Sciatic nerve (tissue), 2 donors: ENCODE measurements around the gene GAB1. TPM values are rescaled to one million over a fixed set of nuclear protein-coding genes. Genes with fewer than 3 reads are reported as not detected.
"Not testable (repeated sequence)": the region's sequence is repeated elsewhere in the genome, so short reads cannot be mapped to it uniquely, and the experiment has no call there.

Experiments used
- ATAC-seq: fragments of 200-7000 bp; cut with Tn5 transposase; one replicate; pipeline ENCODE4 v1.9.1; 2020; ENCODE audit warnings: mild to moderate bottlenecking, moderate library complexity
- DNase-seq: peaks from one replicate; pipeline ENCODE4 v3.0.0-alpha.2; 2020; ENCODE audit warnings: low spot score
- intact Hi-C: fragments of 100-400 bp; cut with DNase I; formaldehyde crosslinking; loops from one replicate; pipeline ENCODE4 v1.14.2; 2022
- total RNA-seq: library from RNA; stranded (reverse); fragmentation: NEBNext Ultra II Directional; extraction: Animal tissue kit (Norgen Biotek cat#: 25700); gene quantifications from one replicate; pipeline ENCODE4 v1.2.1, GENCODE V29; 2021
- donor health status: DM: no; HTN: no; CAD: no.
- donor health status: DM: no; HTN: no; CAD: no.

GAB1 gene
- total RNA-seq, 1 donor from 2014 or later, result 279 TPM

DNA sequence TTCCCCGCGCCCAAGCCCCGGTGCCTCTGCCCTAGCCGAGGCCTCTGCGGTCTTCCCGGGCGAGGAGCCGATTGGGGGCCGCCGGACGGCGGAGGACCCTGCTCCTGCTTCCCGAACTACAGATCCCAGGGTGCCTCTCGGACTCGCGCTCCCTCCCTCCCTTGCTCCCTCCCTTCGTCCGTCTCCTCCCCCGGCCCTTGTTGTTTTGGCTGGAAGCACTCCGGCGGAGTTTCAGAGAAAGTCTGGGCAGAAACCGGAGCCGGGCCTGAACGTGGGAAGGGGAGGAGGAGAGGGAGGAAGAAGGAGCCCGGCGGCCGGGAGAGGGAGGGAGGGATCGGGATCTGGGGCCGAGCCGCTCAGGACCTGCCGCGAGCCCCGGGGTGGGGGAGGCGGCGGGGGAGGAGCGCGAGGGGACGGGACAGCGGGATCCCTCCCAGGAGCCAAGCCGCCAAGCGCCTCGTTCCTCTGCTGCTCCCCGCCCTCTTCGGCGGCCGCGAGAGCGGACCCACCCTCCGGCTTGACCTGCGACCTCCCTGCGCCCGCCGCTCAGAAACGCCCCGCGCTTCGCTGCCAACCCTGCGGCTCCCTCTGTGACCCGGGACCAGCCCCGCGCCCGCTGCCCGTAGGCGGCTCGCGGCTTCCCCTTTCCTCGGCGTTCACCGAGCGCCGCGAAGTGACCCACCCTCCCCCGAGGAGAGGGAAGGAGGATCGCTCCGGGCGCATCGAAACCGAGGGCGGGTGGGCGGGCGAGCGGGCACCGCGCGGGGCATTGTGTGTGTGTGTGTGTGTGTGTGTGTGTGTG lies 496 bp upstream of the GAB1 start:
- peak; percentile 92 for ATAC-seq
- intact Hi-C loops, result loop anchor here (5.0 to 10.0 kb wide), 2 partner anchors 141 to 146 kb away; no protein-coding TSS in a partner anchor

DNA sequence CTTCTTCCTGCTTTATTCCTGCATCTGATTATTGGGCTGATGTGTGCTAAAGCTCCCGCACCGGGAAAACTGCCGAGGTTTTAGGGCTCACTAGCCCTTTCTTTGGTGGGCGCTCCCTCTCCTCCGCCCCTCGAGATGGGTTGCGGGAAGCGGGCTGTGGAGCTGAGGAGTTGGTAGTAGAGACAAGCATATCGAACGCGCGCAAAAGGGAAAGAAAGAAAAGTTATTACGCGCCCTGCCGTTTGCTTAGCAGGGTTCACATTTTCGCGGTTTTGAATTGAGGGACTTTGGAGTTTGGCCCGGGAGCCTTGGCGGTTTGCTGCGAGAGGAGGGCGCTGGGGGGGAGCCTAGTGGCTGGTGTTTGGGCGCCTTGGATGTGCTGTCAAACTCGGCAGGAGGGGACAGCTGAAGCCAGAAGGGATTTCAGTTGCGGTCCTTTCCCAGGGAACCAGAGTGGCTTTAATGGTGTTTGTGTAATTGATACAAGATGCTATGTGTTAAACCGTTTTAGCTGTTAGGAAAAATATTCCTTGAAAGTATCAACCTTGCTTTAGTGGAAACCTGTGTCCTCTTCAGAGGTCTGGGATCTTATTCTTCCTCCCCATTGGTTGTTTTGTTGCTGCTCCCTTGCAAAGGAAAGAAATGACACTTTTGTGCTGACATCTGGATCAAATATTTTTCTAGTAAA lies 1.1 kb downstream of the GAB1 start:
- DNase-seq (peak; percentile 77), ATAC-seq (peak; percentile 31)
- intact Hi-C loops, result loop anchor here (5.0 to 10.0 kb wide), 2 partner anchors 143 to 145 kb away; no protein-coding TSS in a partner anchor

More for the DNA sequence above, 496 bp upstream of the GAB1 start:
- DNase-seq, result peak; percentile 95

DNA sequence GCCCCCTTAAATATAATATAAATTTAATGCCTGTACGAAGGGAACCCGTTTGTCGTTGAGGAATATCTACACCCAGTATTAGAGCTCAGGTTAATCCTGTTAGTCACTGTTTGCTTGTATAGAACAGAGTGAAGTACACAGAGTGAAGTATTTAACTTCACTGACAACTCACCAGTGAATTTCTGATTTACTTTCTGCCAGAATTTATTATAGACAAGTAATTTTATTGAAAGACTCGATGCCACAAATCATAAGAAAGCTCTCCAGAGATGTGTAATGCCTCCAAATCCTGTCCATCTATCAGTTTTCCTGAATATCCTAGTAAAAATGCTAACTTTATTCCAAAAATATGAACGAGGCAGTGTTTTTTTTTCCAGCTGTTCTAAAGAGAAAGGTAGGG lies 1.6 kb downstream of the GAB1 start:
- intact Hi-C loops, result loop anchor here (5.0 to 10.0 kb wide), 2 partner anchors 144 kb away; no protein-coding TSS in a partner anchor
- ATAC-seq (no peak), DNase-seq (no peak)

DNA sequence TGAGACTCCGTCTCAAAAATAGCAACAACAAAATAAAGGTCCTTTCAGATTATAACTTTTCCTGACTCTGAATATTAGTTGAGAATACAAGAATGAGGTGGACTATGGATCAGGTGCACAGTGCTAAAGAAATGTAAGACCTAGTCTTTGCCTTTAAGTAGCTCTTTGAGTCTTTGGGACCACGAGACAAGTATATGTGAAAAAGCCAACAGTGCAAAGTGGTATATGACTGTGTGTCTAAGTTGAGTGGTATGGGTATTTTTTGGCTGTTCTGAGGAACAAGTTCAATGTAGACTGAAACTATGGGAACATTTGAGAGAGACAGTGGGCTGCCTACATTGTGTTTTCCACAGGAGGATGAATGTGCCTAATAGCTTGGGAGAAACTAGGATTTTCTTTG lies 2.8 kb downstream of the GAB1 start:
- ATAC-seq (no peak), DNase-seq (no peak)
- intact Hi-C loops, result loop anchor here (5.0 to 10.0 kb wide), 2 partner anchors 143 to 145 kb away; no protein-coding TSS in a partner anchor

DNA sequence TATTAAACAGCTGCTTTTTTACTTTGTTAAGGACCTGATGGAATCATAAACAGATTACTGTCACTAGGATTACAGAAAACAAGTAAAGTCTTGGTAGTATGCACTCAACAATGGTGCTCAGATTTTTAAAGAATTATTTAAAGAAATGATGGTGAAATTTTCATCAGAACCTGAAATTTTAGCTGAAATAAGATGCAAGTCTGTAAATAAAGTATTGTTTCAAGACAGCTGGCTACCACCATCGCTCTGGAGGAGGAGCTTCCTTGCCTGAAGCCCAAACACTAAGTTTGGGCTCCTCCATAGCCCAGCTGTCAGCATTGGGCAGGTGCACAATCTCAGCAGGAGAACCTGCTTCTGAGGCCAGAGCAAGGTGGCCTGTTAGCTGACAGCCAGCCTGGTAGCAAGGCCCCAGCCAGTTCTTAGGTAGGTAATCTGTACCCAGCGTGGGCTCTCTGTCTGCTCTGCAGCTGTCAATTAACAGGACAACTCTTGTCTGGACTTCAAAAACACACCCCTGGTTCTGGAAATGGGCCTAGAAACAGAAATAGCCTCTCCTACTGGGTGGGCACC lies 4.6 kb downstream of the GAB1 start:
- no peak for ATAC-seq
- DNase-seq, result no peak
- intact Hi-C loops, result no loop called here

DNA sequence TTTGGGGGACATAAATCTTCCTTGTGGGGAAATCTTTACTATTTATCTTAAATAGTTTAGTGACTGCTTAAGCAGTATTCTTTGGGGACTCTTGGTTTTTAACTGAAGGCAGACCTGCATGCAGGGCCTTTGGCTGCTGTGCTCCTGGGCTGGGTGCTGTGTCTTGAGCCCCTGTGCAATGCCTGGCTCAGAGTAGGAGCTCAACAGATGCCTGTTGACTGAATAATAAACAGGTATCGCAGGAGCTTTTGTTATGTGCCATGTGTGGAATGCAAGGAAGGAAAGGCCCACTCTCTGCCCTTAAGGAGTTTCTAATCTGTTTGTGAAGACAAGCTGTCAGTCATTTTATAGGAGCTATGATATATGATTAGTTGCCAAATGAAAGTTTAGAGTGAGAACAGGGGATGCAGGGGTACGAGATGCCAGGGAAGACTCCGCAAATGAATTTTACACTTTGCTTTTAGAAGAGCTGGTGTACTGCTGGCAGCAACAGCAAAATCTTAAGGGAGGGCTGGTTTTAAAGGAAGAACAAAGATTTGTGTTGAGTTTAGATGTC lies 6.7 kb downstream of the GAB1 start:
- ATAC-seq (no peak), DNase-seq (no peak)
- intact Hi-C loops, result no loop called here

DNA sequence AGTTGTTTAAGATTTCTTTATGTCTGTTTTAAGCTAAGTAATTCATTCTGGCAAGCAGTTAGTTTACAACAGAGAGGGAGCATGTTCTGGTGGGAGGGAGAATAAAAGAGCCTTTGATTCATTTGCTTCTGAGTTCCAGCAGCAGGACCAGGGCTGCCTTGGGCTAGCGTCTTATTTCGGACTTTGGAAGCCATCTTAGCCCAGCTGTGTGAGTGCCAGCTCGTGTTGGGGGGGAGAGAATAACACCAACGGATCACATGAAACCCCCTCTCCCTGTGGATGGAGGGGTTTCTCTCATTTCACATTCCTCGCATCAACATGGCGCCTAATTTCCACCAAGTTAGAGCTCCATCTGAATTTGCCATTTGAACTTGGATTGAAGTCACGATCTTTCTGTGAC lies 7.4 kb downstream of the GAB1 start:
- ATAC-seq (peak; percentile 72), DNase-seq (peak; percentile 69)
- intact Hi-C loops, result no loop called here

DNA sequence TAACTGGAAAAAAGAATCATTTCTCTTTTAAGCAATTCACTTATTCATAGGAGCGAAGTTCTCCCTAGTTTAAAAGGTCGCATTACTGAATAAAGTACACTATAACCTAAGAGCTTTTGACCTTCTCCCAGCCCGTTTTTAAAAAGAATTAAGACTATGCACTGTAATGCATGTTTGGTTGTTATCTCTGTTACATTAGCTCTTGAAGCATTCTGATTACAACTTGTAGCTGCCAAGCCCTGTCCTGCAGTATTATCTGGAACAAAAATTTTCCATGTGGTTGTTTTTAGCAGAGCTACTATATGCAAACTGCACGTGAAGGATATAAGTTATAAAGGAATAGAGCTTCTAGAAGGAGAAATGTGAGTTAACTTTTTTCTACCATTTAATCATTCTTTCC lies 8.1 kb downstream of the GAB1 start:
- DNase-seq, result no peak
- no peak for ATAC-seq
- intact Hi-C loops, result no loop called here

DNA sequence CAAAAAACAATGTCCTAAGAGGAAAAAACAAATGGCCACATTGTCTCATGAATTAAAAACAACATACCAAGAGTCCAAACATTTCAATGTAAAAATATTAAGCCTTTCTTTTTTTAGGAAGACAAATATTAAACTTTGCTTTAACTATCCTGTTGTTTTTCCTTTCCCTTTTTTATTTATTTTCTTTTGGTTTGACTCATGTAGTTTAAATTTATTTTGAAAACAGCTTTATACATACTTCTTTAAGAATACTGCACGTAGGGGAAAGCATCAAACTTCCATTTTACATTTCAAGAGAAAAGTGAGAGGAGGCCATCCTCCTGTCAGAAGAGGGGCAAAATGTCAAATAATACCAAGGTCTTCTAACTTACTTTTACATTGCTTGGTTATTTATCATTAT lies 8.7 kb downstream of the GAB1 start:
- ATAC-seq (no peak), DNase-seq (no peak)
- intact Hi-C loops, result no loop called here

DNA sequence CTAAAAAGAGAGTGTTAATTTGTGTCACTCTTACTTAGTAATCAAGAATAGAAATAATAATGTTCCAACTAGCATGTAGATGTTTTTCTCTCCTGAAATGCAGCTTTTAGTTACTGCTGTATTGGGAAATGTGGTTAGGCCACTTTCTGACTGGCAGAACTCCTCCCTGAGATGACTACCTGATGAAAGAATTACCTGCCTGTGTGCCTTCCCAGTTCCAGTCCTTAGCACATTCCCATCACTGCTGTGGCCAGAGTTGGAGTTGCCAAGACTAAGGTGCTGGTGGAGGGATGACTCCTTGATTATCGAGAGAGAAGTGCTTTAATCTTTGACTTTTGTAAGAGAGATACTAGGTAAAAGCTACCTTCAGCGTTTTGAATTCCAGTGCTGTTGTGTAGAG lies 9.5 kb downstream of the GAB1 start:
- intact Hi-C loops, result no loop called here

DNA sequence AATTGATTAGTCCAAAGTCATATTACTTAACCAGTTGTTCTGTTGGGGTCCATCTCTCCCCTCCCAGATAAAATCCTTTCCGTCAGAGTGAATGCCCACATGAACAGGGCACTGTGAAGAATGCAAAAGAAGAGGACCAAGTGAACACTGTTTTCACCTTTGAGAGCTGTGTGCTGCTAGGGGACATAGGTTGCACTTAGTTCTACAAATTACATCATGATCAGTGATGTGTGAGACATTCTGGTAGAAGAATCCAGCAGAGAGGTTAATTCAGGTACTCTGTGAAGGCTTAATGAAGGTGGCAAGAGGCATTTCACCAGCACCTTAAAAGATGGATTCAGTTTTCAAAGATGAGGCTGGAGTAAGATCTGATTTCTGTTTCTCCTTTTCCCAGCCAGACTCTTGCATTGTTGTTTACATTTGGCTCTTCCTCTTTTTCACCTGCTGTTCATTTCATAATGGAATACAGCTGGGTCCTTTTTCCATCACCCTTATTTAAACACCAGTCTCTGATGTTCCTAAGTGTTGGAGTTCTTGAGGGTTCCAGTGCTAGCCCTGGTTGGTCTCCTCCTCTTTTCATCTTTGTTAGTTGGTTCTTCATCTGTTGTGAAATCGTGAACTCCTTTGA lies 10.9 kb downstream of the GAB1 start:
- no peak for DNase-seq
- intact Hi-C loops, result no loop called here
- no peak for ATAC-seq

More for the DNA sequence above, 9.5 kb downstream of the GAB1 start:
- no peak for DNase-seq
- ATAC-seq, result no peak

DNA sequence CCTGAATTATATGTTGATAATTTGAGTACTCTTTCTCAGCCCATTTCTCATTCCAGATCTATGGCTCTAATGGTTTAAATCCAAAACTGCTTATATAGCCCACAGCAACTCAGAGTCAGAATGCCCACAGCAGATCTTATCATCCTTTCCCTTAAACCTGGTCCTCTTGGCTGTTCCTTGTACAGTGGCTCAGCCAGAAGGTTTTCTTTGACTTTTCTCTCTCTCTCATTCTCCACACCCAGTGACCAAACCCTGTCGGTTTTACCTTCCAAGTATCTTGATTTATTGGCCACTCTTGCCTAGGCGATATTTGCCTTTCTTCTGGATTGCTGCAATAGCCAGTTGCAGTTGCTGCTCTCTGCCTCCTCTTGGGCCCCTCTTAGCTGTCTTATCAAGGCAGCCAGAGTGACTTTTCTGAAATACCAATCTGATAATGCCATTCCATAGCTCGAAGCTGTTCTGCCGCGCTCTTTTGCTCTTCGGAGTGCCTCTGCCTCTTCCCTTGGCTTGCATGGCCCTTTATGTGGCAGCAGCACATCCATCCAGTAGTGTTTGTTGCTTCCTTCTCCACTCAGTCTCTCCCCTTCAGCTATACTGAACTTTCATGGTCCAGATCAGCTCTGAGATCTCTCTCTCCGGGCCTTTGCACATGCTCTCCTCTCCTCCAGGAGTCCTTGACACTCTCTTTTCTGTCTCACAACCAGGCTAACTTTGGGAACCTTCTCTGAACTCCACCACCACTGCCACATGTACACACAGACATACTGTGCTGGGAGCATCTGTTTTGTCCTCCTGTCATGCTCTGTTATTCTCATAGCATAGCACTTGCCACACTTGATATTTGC lies 11.8 kb downstream of the GAB1 start:
- no peak for DNase-seq
- intact Hi-C loops, result no loop called here

DNA sequence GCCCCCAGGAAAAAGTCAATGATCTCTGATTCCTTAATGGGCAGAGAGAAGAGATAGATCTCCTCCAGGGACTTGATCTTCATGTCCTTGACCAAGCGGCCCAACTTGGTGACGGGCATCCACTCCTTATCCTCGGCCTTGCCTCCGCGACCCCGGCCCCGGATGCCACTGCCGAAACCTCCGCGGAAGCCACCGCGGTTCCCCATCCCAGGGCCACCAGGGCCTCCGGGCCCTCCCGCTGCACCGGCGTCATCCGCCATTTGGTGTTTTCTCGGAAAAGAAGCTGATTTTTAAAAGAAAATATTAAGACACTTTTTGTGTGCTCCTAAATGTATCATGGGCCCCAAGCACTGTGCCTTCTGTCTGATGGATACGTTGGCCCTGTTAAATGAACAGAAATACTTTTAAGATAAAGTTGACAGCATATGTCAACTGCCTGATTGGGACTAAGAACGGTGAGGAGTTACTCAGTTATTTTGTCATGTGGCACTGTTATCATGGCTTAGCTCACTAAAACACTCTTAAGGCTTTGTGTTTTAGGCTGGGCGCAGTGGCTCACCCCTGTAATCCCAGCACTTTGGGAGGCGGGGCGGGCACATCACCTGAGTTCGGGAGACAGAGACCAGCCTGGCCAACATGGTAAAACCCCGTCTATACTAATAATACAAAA lies 13.3 kb downstream of the GAB1 start:
- intact Hi-C loops, ATAC-seq, DNase-seq: not testable (repeated sequence)

More for the DNA sequence above, 11.8 kb downstream of the GAB1 start:
- ATAC-seq, result no peak

DNA sequence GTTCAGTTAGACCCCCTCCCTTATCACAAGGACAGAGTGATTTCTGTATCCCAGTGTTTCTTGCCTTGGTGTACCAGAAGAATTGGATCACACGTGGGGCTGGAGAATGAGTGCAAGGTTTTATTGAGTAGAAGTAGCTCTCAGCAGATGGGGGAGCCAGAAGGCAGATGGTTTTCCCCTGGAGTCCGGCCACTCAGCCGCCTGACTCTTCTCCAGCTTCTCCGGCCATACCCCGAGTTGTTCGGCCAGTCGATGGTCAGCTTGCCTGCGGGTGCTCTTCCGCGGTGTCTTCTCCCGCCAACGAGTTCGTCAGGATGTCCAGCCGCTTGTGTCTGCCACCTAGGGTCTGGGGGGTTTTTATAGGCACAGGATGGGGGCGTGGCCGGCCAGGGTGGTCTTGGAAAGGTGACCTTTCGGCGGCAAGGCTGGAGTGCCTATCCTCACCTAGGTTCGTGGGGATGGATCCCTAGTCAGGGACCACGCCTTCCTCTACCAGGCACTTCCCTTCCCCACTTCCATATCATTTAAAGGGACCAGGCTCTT lies 14.5 kb downstream of the GAB1 start:
- DNase-seq, result peak; percentile 57
- intact Hi-C loops, result no loop called here
- ATAC-seq, result peak; percentile 65

DNA sequence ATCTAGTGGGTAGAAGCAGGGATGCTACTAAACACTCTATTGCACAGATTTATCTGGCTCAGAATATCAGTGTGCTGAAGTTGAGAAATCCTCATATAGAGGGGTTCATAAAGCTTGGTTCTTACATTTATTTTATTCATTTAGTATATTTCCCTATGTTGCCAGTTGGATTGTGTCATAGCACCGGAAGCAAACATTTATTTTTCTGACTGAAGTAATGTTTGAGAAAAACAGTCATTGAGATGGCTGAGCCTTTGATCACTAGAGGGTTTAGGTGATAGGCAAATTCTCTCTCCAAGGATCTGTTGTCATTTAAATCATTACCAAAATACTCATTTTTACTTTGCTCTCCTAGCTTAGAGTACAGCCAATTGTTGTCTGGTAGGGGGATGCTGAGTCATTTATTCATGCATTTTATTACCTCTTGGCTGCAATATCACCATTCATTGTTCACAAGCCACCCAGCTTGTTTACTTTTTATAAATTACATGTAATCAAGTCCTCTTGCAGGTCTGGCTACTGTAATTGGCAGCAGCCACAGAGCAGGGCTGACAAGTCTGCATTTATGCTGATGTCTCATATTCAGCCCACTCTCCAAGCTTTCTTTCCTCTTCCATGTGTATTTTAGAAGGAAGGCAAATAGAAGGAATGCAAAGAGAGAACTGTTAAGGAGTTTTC lies 15.2 kb downstream of the GAB1 start:
- DNase-seq, result no peak
- ATAC-seq, result no peak
- intact Hi-C loops, result no loop called here

DNA sequence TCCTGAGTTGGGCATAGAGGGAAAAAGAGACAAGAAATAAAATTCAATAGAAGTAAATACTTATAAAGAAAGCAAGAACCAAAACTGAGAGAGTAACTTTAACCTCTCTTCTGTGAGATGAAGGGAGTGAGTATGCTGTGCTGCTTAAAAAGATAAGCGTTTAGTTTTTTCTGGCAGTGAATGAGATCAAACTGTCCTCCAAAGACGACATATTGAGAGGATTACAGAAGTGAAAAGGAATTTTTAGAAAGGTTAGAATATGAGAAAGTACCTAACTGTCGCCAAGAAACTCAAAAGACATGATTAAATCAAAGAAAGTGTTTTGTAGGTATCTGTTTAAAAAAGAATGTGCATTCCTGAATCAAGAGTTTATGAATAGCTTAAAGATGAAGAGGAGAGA lies 16.0 kb downstream of the GAB1 start:
- DNase-seq, result no peak
- intact Hi-C loops, result no loop called here
- ATAC-seq, result no peak

DNA sequence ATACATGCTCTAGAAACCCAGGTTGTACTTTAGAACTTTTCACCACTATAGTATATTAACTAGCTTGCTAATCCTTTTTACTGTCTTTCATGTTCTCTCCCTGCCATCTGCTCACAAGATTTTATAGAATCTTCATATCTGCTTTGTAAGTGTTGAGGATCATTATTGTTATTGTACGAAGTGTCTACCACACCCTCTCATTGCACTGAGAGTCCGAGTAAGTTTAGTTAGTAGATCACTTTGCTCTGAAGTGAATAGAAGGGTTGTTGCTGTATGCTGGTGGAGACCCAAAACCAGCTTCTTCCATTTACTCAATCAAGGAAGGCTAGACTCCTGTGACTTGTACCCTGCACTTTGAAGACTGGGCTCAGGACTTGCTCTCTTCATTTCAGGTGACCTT lies 17.1 kb downstream of the GAB1 start:
- ATAC-seq, result no peak
- intact Hi-C loops, result no loop called here

More for the DNA sequence above, 17.1 kb downstream of the GAB1 start:
- no peak for DNase-seq
